Activated CD4-positive, alpha-beta T cell treated with anti-CD3 and anti-CD28 coated beads for 36 hours (primary cell): Measurements from ENCODE around the gene OPHN1. TPM values are rescaled to one million over a fixed set of nuclear protein-coding genes. Genes with fewer than 3 reads are reported as not detected.
"Not testable (repeated sequence)": the region's sequence is repeated elsewhere in the genome, so short reads cannot be mapped to it uniquely, and the experiment has no call there.

Source experiments
- ATAC-seq: fragments of 200-7000 bp; cut with Tn5 transposase; one replicate; pipeline ENCODE4 v1.10.0; 2021; ENCODE audit warnings: mild to moderate bottlenecking, moderate library complexity
- CTCF ChIA-PET: fragments of 350-600 bp; sonication (Branson Sonifier 250); formaldehyde crosslinking; loops from one replicate; lab custom pipeline; 2021; ENCODE audit warnings: antibody characterized with exemption; lab: Charles Lee
- POLR2A ChIA-PET: fragments of 350-600 bp; sonication (Branson Sonifier 250); formaldehyde crosslinking; loops from one replicate; lab custom pipeline; 2021; ENCODE audit warnings: antibody characterized with exemption, inconsistent platforms; lab: Charles Lee
- DNase-seq: peaks from one replicate; pipeline ENCODE4 v3.0.0-alpha.2; 2020
- H3K27ac Mint-ChIP-seq: one replicate; pipeline ENCODE4 v1.8.0; 2021; ENCODE audit warnings: mixed read lengths
- H3K27me3 Mint-ChIP-seq: one replicate; pipeline ENCODE4 v1.8.0; 2021; ENCODE audit warnings: mixed read lengths
- H3K36me3 Mint-ChIP-seq: one replicate; pipeline ENCODE4 v1.8.0; 2021; ENCODE audit warnings: low read depth, mixed read lengths
- H3K4me1 Mint-ChIP-seq: one replicate; pipeline ENCODE4 v1.8.0; 2021; ENCODE audit warnings: mixed read lengths
- H3K4me3 Mint-ChIP-seq: one replicate; pipeline ENCODE4 v1.8.0; 2021; ENCODE audit warnings: mild to moderate bottlenecking, moderate library complexity, mixed read lengths
- H3K9me3 Mint-ChIP-seq: one replicate; pipeline ENCODE4 v1.8.0; 2021; ENCODE audit warnings: low read depth, mixed read lengths
- intact Hi-C, 2 experiments: fragments of 100-400 bp; cut with DNase I in 1 of 2; cut with micrococcal nuclease in 1 of 2; formaldehyde crosslinking; loops; one replicate each; pipeline versions ENCODE4 v1.14.2 to v1.15.1; 2022 to 2024; cut with DNase I, micrococcal nuclease
- total RNA-seq, 2 experiments: library from RNA; stranded (reverse); gene quantifications; one replicate each; pipeline ENCODE4 v1.2.3, GENCODE V29; 2021

OPHN1 gene
- total RNA-seq, 2 experiments from 2014 or later: 0.04 to 0.07 TPM

- no peak overlapping the region for H3K4me3 Mint-ChIP-seq
- no peak overlapping the region for H3K27ac Mint-ChIP-seq
- no peaks in the 10 kb centered on the region for H3K9me3 Mint-ChIP-seq
- H3K4me1 Mint-ChIP-seq: no peaks in the 10 kb centered on the region
- CTCF ChIA-PET: no interaction called here
- no peak for DNase-seq
- no peaks in the 10 kb centered on the region for H3K27me3 Mint-ChIP-seq
- intact Hi-C loops: no loop called here
- no peak for ATAC-seq
- H3K36me3 Mint-ChIP-seq: no peaks in the 10 kb centered on the region
- POLR2A ChIA-PET: no interaction called here
These were observed 77.7 kb downstream of the OPHN1 start for GRCh38 chrX:68355629-68355920.

DNA sequence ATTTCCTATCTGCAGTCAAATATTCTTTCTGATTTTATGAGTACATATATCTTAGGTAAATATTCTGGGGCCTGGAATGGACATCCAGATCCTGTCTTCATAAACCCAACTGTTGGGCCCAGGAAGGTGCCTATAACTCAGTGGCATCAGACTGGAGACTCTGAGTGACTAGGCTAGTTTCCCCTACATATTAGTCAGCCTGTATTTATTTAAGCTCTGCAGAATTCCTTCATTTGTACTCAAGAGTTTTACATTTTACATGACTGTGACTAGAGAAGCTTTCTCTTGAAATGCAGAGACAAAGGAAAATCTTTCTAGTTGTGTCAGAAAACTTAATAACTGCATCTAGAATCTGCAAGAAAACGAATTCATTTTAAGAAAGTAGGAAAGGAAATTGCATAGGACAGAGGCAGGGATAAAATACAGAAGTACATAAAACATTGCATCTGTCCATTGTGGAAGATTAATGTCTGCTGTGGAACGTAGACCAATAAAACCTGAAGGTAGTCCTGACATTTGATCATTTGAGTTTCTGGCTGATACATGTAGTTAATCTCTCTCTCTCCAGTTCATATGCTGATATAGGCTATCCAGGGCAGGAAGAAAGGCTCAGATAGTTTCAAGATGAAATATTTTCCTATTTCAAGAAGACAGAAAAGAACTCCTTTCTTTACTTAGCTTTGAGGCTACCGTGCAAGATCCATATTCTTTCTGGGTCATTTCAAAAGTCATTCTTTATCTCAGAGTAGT, 78.2 kb downstream of the OPHN1 start:
- ChIA-PET CTCF (no interaction called here), POLR2A (no interaction called here)
- intact Hi-C loops: no loop called here
- Mint-ChIP-seq H3K4me1 (no peaks in the 10 kb centered on the region), H3K36me3 (no peaks in the 10 kb centered on the region), H3K4me3 (no peak overlapping the region), H3K27ac (no peak overlapping the region), H3K27me3 (no peaks in the 10 kb centered on the region), H3K9me3 (no peaks in the 10 kb centered on the region)
- no peak for DNase-seq
- ATAC-seq: no peak

DNA sequence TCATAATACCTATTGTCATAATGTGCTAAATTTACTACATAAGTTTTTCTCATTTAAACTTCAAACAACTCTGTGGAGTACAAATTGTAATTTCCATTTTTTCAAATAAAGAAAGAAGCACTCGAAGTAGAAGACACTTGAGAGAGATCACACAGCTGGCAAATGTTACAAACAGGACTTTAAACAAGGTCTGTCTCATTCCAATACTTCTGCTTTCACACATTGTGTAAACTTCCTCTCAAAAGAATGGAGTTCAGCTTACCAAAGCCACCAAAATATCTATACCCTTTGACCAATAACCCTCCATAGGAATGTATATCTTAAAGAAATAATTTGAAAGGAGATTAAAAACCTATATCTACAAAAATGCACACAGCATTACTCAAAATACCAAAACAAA, 88.3 kb downstream of the OPHN1 start:
- no peaks in the 10 kb centered on the region for H3K36me3 Mint-ChIP-seq
- no peak overlapping the region for H3K27ac Mint-ChIP-seq
- ChIA-PET POLR2A (no interaction called here), CTCF (no interaction called here)
- no peaks in the 10 kb centered on the region for H3K9me3 Mint-ChIP-seq
- no peaks in the 10 kb centered on the region for H3K27me3 Mint-ChIP-seq
- no peaks in the 10 kb centered on the region for H3K4me1 Mint-ChIP-seq
- no peak overlapping the region for H3K4me3 Mint-ChIP-seq
- DNase-seq (no peak), ATAC-seq (no peak)
- intact Hi-C loops: no loop called here

- no peak overlapping the region for H3K27ac Mint-ChIP-seq
- H3K4me1 Mint-ChIP-seq: no peaks in the 10 kb centered on the region
- ChIA-PET CTCF (no interaction called here), POLR2A (no interaction called here)
- intact Hi-C loops: no loop called here
- ATAC-seq: no peak
- no peaks in the 10 kb centered on the region for H3K27me3 Mint-ChIP-seq
- H3K4me3 Mint-ChIP-seq: no peak overlapping the region
- H3K9me3 Mint-ChIP-seq: no peaks in the 10 kb centered on the region
- H3K36me3 Mint-ChIP-seq: no peaks in the 10 kb centered on the region
- no peak for DNase-seq
These were observed 89.7 kb downstream of the OPHN1 start for GRCh38 chrX:68343551-68343950.

DNA sequence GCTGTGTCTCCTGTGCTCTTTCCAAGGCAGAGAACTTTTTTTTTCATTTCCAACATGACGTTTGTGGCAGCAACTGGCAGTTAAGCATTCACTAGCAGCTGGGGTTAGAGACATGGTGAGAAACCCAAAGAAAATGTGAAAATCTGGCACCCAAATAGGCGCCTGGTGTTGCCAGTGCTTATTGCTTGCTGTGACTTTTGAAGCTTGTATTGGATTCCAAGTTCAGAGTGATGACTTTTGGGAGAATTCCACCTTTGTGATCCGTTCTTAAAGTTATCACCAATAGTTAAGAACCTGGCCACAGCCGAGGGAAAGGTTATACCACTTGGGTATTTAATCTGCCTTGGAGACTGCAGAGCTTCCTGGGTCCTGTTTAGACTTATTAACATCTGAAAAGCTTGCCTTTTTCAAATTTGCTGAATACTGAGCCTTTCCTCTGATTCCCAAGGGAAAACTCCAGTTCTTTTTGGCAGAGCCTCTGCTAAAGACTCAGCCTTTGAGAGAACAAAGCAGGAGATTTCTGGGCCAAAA, 101.0 kb downstream of the OPHN1 start:
- ATAC-seq: no peak
- CTCF ChIA-PET: no interaction called here
- no peaks in the 10 kb centered on the region for H3K4me1 Mint-ChIP-seq
- no peak for DNase-seq
- no peak overlapping the region for H3K4me3 Mint-ChIP-seq
- no peaks in the 10 kb centered on the region for H3K27me3 Mint-ChIP-seq
- POLR2A ChIA-PET: no interaction called here
- intact Hi-C loops: no loop called here
- no peak overlapping the region for H3K27ac Mint-ChIP-seq
- no peaks in the 10 kb centered on the region for H3K36me3 Mint-ChIP-seq
- H3K9me3 Mint-ChIP-seq: no peaks in the 10 kb centered on the region

- intact Hi-C loops, H3K4me1 Mint-ChIP-seq, POLR2A ChIA-PET, H3K27me3 Mint-ChIP-seq, H3K4me3 Mint-ChIP-seq, H3K9me3 Mint-ChIP-seq, ATAC-seq, DNase-seq, CTCF ChIA-PET, H3K27ac Mint-ChIP-seq, H3K36me3 Mint-ChIP-seq: not testable (repeated sequence)
These were observed 106.5 kb downstream of the OPHN1 start for GRCh38 chrX:68326841-68327240.

DNA sequence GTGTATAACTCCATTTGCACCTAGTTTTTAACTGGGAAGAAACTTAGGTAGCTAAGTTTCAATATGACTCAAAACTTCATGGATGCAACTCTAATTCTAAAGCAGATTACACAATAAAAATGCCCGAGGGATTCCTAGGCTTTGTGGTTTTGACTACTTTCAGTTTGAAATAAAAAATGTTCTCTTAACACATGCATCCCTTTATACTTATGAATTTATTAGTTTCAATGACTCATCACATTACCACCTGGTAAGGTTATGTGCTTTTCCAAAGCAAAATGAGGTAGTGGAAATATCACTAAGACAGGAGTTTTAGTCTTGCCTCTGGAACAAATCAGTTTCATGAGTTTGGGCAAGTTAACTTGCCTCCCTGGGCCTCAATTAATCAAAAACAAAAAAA, 125.5 kb downstream of the OPHN1 start:
- Mint-ChIP-seq H3K4me3 (no peak overlapping the region), H3K27me3 (no peaks in the 10 kb centered on the region), H3K36me3 (no peaks in the 10 kb centered on the region), H3K27ac (no peak overlapping the region), H3K4me1 (no peaks in the 10 kb centered on the region), H3K9me3 (no peaks in the 10 kb centered on the region)
- ATAC-seq (no peak), DNase-seq (no peak)
- POLR2A ChIA-PET: no interaction called here
- CTCF ChIA-PET: no interaction called here
- intact Hi-C loops: no loop called here

- ChIA-PET POLR2A (no interaction called here), CTCF (no interaction called here)
- Mint-ChIP-seq H3K9me3 (no peaks in the 10 kb centered on the region), H3K27me3 (peaks cover 2% of the 10 kb centered on the region), H3K27ac (no peak overlapping the region), H3K36me3 (no peaks in the 10 kb centered on the region), H3K4me1 (no peaks in the 10 kb centered on the region), H3K4me3 (no peak overlapping the region)
- DNase-seq: no peak
- no peak for ATAC-seq
- intact Hi-C loops: no loop called here
These were observed 128.7 kb downstream of the OPHN1 start for GRCh38 chrX:68304602-68305001.

GRCh38 chrX:68299898-68300297, 133.4 kb downstream of the OPHN1 start:
- CTCF ChIA-PET: no interaction called here
- no peaks in the 10 kb centered on the region for H3K4me1 Mint-ChIP-seq
- H3K27me3 Mint-ChIP-seq: peaks cover 2% of the 10 kb centered on the region
- no peaks in the 10 kb centered on the region for H3K9me3 Mint-ChIP-seq
- no peaks in the 10 kb centered on the region for H3K36me3 Mint-ChIP-seq
- no peak for DNase-seq
- intact Hi-C loops: no loop called here
- POLR2A ChIA-PET: no interaction called here
- H3K27ac Mint-ChIP-seq: no peak overlapping the region
- no peak overlapping the region for H3K4me3 Mint-ChIP-seq
- ATAC-seq: no peak

GRCh38 chrX:68292471-68292870, 140.8 kb downstream of the OPHN1 start:
- H3K27ac Mint-ChIP-seq: no peak overlapping the region
- H3K9me3 Mint-ChIP-seq: no peaks in the 10 kb centered on the region
- CTCF ChIA-PET: no interaction called here
- H3K4me1 Mint-ChIP-seq: no peaks in the 10 kb centered on the region
- DNase-seq (no peak), ATAC-seq (no peak)
- intact Hi-C loops: no loop called here
- no peak overlapping the region for H3K4me3 Mint-ChIP-seq
- no peaks in the 10 kb centered on the region for H3K36me3 Mint-ChIP-seq
- H3K27me3 Mint-ChIP-seq: no peaks in the 10 kb centered on the region
- POLR2A ChIA-PET: no interaction called here

- CTCF ChIA-PET: interaction anchor here (0.5 kb wide), 1 partner anchor 700 kb away, joined by 3 read pairs; no protein-coding TSS in a partner anchor
- ATAC-seq (no peak), DNase-seq (no peak)
- no peaks in the 10 kb centered on the region for H3K27me3 Mint-ChIP-seq
- H3K27ac Mint-ChIP-seq: no peak overlapping the region
- intact Hi-C loops: no loop called here
- no peaks in the 10 kb centered on the region for H3K36me3 Mint-ChIP-seq
- no peaks in the 10 kb centered on the region for H3K9me3 Mint-ChIP-seq
- H3K4me1 Mint-ChIP-seq: no peaks in the 10 kb centered on the region
- POLR2A ChIA-PET: no interaction called here
- no peak overlapping the region for H3K4me3 Mint-ChIP-seq
These were observed 145.2 kb downstream of the OPHN1 start for GRCh38 chrX:68288127-68288526.

DNA sequence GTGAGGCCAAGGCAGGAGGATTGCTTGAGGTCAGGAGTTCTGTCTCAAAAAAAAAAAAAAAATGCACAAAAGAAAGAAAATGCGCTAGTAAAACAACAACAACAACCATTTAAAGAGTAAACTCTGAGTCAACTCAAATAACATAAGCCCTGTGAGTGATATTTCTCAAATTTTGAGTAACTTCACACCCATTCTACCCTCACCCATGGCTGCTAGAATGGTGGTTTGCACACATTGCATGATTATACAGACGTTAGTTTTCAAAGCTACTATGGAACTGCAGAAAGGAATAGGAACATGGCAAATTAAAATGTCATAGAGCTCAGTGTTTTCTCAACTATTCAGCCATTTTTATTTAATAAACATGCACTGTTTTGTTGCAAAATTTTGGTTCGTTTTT, 145.9 kb downstream of the OPHN1 start:
- POLR2A ChIA-PET: no interaction called here
- Mint-ChIP-seq H3K27ac (no peak overlapping the region), H3K4me1 (no peaks in the 10 kb centered on the region), H3K27me3 (no peaks in the 10 kb centered on the region), H3K4me3 (no peak overlapping the region), H3K9me3 (no peaks in the 10 kb centered on the region), H3K36me3 (no peaks in the 10 kb centered on the region)
- intact Hi-C loops: no loop called here
- CTCF ChIA-PET: no interaction called here
- ATAC-seq: no peak
- no peak for DNase-seq
